HG03060 (cell line): ENCODE results near the gene SSTR5.
"Not testable (repeated sequence)": the region's sequence is repeated elsewhere in the genome, so short reads cannot be mapped to it uniquely, and the experiment has no call there.

Experiments used
- ATAC-seq: cut with Tn5 transposase; IDR thresholded peaks from one replicate; pipeline ENCODE4 v1.9.1; 2021; ENCODE audit warnings: low read depth, moderate number of reproducible peaks; ENCODE audit not compliant: unreplicated experiment

Gene SSTR5

GRCh38 chr16:1072526-1073261 lies at the start of gene SSTR5:
SSTR5 (plus strand) TSS chr16:1072747; CDS start chr16:1078869, 6,122 bp downstream.
- ATAC-seq = no peak

- no peak for ATAC-seq
Measured at GRCh38 chr16:1024138-1024537, 48.4 kb upstream of the SSTR5 start.

DNA sequence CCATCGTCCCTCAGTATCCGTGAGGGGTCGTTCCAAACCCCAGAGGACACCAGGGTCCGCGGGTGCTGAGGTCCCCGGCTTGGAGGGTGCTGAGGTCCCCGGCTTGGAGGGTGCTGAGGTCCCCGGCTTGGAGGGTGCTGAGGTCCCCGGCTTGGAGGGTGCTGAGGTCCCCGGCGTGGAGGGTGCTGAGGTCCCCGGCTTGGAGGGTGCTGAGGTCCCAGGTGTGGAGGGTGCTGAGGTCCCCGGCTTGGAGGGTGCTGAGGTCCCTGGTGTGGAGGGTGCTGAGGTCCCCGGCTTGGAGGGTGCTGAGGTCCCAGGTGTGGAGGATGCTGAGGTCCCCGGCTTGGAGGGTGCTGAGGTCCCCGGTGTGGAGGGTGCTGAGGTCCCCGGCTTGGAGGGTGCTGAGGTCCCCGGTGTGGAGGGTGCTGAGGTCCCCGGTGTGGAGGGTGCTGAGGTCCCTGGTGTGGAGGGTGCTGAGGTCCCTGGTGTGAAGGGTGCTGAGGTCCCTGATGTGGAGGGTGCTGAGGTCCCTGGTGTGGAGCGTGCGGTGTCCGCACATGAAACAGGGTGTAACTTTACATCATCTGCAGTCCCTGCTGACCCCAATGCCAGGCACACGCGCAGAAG lies 47.3 kb upstream of the SSTR5 start:
- ATAC-seq = not testable (repeated sequence)

- ATAC-seq = no peak
Measured at GRCh38 chr16:1026057-1026783, 46.3 kb upstream of the SSTR5 start.

DNA sequence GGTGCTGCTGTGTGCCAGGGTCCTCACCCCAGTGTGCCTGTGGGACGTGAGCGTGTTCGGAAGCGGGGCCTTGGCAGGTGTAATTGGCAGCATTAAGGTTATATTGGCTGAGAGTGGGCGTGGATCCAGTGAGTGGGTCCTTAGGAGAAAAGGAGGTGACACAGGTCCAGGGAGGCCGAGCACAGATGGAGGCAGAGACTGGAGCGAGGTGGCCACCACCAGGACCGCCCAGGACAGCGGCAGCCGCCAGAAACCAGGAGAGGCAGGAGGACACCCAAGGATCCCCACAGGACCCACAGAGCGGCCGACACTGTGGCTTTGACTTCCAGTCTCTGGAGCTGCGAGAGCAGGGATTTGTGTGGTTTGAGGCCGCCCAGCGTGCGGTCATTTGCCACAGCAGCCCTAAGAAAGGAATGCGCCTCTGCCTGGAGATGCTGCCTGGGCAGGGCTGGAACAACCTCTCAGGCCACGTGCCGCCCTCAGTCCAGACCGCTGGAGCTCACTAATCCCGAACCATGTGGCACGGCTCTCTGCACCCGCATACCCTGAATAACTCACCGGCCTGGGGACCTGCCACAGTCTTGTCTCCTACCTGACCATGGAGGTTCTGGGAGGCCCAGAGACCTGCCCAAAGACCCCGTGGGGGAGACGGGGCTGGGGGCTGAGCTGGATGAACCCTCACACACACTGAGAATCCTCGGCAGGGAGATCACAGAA lies 45.6 kb upstream of the SSTR5 start:
- ATAC-seq = no peak

- no peak for ATAC-seq
Measured at GRCh38 chr16:1027501-1027815, 45.1 kb upstream of the SSTR5 start.

GRCh38 chr16:1028056-1028455 lies 44.5 kb upstream of the SSTR5 start:
- no peak for ATAC-seq

DNA sequence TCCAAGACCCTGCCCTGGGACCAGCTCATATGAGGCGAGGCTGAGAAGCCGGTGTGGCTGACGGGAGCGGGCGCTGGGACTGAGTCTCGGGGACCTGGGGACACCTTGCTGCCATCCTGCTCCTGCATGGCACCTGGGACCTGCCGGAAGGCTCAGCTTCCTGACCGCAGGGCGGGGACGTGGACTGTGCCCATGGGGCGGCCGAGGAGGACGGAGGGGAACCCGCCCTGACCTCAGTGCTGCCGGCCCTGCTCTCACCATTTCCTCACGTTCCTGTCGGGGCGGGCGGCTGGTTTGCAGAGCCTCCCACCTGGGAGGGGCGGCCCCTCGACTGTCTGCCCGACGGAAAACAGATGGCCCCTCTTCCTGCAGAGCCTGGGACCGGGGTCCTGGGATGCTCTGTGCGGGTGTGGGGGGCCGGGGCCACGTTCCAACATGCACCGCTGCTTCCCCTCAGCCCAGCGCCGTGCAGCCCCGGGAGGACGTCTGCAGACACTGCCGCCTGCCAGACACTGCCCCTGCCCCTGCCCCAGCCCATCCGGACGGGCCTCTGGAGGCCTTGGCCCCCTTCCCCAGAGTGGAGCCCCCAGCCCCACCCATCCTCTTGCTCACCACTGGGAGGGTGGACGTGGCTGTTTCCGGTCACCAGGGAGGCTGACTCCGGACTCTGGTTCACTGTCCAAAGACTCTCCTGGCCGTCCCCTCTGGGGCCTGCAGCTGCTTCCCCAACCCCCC lies 43.9 kb upstream of the SSTR5 start:
- ATAC-seq = no peak

- ATAC-seq = no peak
Measured at GRCh38 chr16:1029259-1029545, 43.3 kb upstream of the SSTR5 start.

DNA sequence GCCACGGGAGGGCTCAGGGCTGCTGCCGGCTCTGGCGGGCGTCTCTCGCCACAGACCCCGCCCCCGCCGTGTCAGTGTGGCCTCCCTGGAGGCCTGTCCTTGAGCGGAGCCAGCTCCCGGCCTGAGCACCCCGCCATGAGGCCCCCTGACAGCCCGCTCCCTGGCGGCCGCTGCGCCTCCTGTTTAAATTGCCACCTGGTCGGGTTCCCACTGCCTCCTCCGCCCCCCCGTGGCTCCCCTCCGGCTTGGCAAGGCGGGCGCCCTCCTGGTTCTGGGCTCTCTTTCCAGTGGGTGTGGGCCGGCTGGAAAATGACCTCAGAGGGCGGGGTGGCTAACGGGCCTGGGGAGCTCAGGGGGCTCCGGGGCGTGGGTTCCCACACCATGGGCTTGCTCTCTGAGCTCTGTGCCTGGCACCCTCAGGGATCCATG lies 42.1 kb upstream of the SSTR5 start:
- ATAC-seq = no peak

- ATAC-seq = no peak
Measured at GRCh38 chr16:1031666-1032065, 40.9 kb upstream of the SSTR5 start.

DNA sequence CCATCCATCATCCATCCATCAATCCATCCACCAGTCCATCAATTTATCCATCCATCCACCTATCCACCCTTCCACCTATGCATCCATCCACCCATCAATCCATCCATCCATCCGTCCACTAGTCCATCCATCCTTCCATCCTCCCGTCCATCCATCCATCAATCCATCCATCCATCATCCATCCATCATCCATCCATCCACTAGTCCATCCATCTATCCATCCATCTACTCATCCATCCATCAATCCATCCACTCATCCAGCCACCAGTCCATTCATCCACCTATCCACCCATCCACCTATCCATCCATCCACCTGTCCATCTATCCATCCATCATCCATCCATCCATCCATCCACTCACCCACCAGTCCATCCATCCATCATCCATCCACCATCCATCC lies 39.9 kb upstream of the SSTR5 start:
- ATAC-seq = no peak

DNA sequence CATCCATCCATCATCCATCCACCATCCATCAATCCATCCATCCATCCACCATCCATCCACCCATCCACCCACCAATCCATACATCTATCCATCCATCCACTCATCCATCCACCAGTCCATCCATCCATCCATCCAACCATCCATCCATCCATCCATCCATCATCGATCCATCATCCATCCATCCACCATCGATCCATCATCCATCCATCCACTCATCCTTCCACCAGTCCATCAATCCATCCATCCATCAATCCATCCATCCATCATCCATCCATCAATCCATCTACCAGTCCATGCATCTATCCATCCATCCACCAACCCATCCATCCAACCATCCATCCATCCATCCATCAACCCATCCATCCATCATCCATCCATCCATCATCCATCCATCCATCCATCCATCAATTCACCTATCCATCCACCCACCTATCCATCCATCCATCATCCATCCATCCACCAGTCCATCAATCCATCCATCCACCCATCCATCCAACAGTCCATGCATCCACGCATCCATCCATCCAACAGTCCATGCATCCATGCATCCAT lies 39.3 kb upstream of the SSTR5 start:
- no peak for ATAC-seq

- ATAC-seq = no peak
Measured at GRCh38 chr16:1034230-1035065, 38.1 kb upstream of the SSTR5 start.

- ATAC-seq = no peak
Measured at GRCh38 chr16:1035066-1035415, 37.5 kb upstream of the SSTR5 start.

DNA sequence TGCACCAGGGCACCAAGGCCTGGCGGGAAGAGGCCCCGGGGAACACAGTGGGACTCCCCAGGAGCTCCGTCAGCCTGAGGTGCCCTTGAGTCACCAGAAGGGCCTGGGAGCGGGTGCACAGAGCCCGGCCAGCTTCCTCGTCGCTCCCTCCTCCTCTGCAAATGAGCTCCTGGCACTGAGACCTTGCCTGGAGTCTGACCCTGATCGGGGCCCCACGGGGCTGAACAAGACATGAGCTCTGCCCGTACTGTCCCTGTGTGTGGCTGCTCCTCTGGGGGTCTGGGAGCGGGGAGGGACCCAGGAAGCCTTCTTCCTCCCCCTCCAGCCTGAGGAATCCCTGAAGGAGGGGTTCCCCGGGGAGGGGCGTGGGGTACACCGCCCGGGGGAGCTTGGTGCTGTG lies 36.4 kb upstream of the SSTR5 start:
- no peak for ATAC-seq

GRCh38 chr16:1036726-1037393 lies 35.7 kb upstream of the SSTR5 start:
- no peak for ATAC-seq

GRCh38 chr16:1037394-1038257 lies 34.9 kb upstream of the SSTR5 start:
- no peak for ATAC-seq
